NCI-H446 (cell line): ENCODE results near the gene MID2.
A peak's percentile ranks its signal among the peaks of the same experiment; 100 is the strongest.
"Not testable (repeated sequence)": the region's sequence is repeated elsewhere in the genome, so short reads cannot be mapped to it uniquely, and the experiment has no call there.

Source experiments
- DNase-seq, 2 experiments: peaks; one replicate each; lab custom pipeline; 2025; lab: John Stamatoyannopoulos, UW

MID2 gene

GRCh38 chrX:107842715-107843400 is 17.2 kb downstream of the MID2 start:
- no peak for DNase-seq

- no peak for DNase-seq
Measured at GRCh38 chrX:107845625-107846024, 20.0 kb downstream of the MID2 start.

- no peak for DNase-seq
Measured at GRCh38 chrX:107848591-107848990, 22.9 kb downstream of the MID2 start.

GRCh38 chrX:107849747-107850421 is 24.2 kb downstream of the MID2 start:
- DNase-seq = no peak

- DNase-seq = no peak
Measured at GRCh38 chrX:107850422-107850765, 24.7 kb downstream of the MID2 start.

- no peak for DNase-seq
Measured at GRCh38 chrX:107851215-107851614, 25.5 kb downstream of the MID2 start.

GRCh38 chrX:107851665-107852064 is 26.0 kb downstream of the MID2 start:
- DNase-seq = not testable (repeated sequence)

GRCh38 chrX:107856289-107856688 is 30.6 kb downstream of the MID2 start:
- no peak for DNase-seq

GRCh38 chrX:107857041-107857440 is 31.4 kb downstream of the MID2 start:
- not testable (repeated sequence) for DNase-seq

- no peak for DNase-seq
Measured at GRCh38 chrX:107857837-107858236, 32.2 kb downstream of the MID2 start.

GRCh38 chrX:107861056-107861455 is 35.4 kb downstream of the MID2 start:
- no peak for DNase-seq

GRCh38 chrX:107871136-107871535 is 45.5 kb downstream of the MID2 start:
- no peak for DNase-seq

- DNase-seq = no peak
Measured at GRCh38 chrX:107878106-107878505, 52.4 kb downstream of the MID2 start.

GRCh38 chrX:107880054-107880610 is 54.5 kb downstream of the MID2 start:
- DNase-seq = no peak

- peak in 1 of 2 experiments; percentile 39 for DNase-seq
Measured at GRCh38 chrX:107894038-107894437, 68.4 kb downstream of the MID2 start.

- no peak for DNase-seq
Measured at GRCh38 chrX:107902721-107903120, 77.1 kb downstream of the MID2 start.

GRCh38 chrX:107905366-107905765 is 79.7 kb downstream of the MID2 start:
- DNase-seq = no peak

- DNase-seq = no peak
Measured at GRCh38 chrX:107924136-107924746, 98.6 kb downstream of the MID2 start.

GRCh38 chrX:107934262-107934661 is 108.6 kb downstream of the MID2 start:
- DNase-seq = no peak

- DNase-seq = peak in 1 of 2 experiments; percentile 1
Measured at GRCh38 chrX:107935200-107935599, 109.5 kb downstream of the MID2 start.

- no peak for DNase-seq
Measured at GRCh38 chrX:107935664-107936433, 110.2 kb downstream of the MID2 start.

GRCh38 chrX:107936434-107936730 is 110.7 kb downstream of the MID2 start:
- no peak for DNase-seq
